Activated CD4-positive, alpha-beta T cell treated with anti-CD3 and anti-CD28 coated beads, Interleukin-2, amount 50 U/mL, for 24 hours (primary cell): Measurements from ENCODE around the gene LCOR.
"Not testable (repeated sequence)": the region's sequence is repeated elsewhere in the genome, so short reads cannot be mapped to it uniquely, and the experiment has no call there.

Experiments
- DNase-seq, 2 donors: peaks; one replicate each; pipeline ENCODE4 v3.0.0-alpha.2; 2020; ENCODE audit warnings: low read depth in 1 of 2, low spot score in 1 of 2

The LCOR gene

DNA sequence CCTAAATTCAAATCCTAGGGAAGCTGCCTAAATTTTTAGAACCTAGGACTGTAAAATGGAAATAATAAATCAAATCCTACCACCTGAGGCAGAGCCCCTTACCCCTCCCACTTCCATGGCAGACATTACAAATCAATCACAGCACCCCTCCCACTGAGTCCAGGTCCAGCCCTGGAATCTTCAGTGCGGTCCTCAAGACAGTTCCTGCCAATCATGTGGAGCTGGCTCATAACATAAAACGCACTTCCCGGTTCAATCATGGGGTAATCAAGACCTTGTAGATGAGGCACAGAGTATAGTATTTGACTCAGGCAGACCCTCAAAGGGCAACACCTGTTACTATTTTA lies 196.7 kb downstream of the LCOR start:
- no peak for DNase-seq

DNA sequence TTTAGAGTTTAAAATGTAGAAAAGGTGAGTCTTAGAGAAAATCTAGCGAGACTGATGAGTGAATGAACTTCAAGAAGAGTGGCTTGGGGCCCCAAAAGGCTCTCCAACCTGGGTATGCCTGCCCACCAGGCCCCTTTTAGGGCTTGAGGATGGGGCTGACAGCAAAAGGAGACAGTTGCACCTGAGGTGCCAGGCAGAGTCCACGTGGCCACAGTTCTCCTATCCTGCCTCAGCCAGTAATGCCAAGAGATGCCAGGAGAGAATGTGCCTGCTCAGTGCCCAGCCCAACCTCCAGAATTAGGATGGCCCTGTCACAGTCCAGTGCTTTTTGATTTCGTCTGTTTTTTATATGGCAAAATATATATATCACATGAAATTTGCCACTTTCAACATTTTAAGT lies 197.2 kb downstream of the LCOR start:
- DNase-seq = no peak

DNA sequence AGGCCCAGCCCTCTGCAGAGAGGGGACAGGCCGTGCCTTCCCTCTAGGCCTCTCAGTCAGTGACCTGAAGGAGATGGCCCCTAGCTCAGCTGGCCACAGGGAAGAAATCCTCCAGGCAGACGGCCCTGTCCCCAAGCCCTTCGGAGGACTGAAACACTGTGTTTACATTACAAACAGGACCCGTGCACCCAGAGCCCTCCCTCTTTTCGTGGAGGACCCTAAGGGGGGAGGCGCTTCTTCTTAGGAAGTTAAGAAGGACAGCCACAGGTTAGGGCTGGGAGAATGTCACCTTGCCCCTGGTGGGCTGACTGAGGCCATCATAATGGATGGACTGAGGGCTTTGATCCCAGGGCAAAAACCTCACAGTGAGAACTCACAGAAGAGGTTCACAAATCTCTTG lies 198.8 kb downstream of the LCOR start:
- no peak for DNase-seq

DNA sequence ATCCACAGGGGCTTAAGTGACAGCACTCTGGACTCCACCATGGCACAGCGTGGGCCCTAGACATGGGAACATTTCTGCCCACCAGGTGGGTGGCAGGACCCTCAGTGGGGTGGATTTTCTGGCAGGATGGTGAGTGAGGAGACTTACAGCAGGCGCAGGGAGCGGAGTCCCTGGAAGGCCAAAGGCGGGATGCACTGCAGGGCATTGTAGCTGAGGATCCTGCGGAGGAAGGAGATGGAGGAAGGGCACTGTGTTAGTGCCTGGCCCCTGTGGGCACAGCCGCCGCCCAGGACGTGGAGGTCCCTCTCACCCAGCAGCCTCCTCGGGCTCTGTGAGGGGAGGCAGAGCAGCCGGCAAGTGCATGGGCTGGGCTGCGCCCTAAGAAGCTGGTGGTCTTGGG lies 199.4 kb downstream of the LCOR start:
- DNase-seq = no peak

DNA sequence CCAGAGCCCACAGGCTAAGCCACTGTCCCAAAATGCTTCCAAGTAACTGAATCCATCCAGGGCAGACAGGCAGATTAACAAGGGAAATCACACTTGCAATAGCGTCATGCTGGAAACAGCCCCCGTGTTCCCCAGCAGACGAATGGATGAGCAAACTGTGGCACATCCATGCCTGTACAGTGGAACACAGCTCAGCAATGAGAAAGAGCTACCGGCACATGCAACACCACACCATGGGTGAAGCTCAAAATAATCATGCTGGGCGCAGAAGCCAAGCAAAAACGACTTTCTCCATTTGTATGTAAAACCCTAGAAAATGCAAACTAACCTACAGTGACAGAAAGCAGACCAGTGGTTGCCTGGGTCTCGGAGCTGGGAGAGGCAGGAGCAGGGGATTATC lies 200.5 kb downstream of the LCOR start:
- DNase-seq = no peak

DNA sequence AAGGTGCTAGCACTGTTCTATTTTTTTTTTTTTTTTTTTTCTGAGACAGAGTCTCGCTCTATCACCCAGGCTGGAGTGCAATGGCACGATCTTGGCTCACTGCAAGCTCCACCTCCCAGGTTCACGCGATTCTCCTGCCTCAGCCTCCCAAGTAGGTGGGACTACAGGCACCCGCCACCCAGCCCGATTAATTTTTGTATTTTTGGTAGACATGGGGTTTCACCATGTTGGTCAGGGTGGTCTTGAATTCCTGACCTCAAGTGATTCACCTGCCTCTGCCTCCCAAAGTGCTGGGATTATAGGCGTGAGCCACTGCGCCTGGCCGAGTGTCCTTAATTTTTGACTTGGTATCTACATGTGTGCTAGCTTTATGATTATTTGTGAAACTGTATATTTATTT lies 201.7 kb downstream of the LCOR start:
- DNase-seq = not testable (repeated sequence)

DNA sequence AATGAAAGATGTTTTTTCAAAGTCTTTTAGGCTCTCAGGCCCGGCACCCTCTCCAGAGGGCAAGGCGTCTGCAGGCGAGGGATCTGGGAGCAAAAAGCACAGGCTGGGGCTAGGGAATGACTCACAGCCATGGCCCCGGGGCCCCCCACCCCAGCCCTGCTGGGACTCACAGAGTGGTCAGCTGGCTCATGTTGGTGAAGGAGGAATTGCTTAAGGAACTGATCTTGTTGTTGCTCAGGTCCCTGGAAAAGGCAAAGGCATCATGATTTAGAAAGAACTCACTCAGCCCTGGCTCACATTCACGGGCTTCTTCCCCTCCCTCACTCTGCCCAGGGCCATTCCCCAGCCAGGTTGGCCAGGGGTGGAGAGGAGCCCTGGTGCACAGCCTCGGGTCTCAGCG lies 202.2 kb downstream of the LCOR start:
- no peak for DNase-seq

DNA sequence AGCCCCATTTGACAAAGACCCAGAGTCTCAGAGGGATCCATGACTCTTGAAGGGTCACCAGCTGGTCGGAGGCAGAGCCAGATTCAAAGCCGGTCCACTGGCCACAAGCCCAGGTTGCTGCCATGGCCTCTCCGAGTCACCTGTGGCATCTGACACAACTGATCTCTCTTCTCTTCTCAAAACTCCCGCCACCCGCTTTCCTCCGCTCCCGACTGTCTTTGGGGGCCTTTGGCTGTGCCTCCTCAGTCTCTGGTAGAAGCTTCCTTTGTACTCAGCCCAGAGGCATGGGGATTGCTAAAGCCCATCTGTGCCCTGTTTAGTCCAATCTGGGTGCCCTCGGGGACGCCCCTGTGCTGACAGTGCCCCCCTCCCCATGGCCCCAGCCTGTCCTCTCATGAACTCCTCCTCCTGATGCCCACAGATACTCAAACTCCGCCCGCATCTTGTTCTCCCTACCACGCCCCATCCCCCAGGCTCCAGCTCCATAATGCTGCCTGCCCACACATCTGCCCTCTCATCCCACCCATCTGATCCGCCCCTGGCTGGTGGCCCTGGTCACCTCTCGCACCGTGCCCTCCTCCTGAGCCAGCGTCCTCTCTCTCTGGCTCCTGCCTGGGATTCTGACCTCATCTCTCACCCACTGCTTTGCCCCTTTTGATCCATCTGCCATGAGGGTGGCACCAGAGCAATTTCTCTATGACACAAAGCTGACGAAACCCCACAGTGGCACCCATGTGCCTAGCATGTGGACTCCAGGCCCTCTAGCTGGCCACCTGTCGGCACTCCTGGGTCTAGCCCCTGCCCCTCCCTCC lies 203.1 kb downstream of the LCOR start:
- DNase-seq = no peak

DNA sequence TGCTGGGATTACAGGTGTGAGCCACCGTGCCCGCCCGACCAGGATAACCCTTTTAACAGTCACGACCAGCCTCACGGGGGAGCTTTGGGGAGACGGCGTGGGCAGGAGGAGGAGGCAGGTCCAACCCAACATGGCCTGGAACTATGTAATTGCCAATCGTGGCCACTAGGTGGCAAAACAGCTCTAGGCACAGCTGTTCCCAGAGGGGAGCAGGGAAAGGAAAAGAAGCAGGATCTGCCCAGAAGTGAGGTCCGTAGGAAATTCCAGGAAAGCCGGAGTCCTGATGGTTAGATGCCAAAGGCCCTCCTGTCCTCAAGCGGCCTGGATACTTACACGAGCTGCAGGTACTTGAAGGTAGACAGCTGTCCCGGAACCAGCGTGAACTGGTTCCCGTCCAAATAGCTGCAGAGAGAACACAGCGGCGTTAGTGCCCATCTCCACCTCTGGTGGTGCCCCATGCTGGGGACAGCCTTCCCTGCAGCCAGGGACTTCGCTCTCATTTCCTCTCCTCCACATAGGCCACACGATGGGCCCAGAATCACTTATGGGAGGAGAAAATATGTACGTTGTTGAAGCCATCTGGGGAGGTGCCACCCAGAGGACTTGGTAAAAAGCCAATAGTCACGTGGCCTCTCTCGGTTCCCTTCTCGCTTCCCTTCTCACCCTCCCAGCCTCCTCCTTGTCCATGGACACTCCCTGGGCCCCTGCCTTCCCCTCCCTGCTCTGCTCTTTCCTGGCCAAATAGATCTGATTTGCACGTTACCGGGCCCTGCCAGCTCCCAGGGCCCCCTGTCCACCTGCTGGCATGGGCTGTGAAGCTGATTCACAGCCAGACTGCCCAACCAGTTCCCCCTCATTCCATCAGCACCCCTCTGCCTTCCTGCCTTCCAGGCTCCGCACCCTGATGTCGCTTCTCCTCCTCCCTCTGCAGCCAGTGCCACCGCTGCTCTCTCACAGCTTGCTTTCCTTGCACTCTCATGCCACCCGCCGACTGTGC lies 205.6 kb downstream of the LCOR start:
- DNase-seq = peak; percentile 46 to 66

DNA sequence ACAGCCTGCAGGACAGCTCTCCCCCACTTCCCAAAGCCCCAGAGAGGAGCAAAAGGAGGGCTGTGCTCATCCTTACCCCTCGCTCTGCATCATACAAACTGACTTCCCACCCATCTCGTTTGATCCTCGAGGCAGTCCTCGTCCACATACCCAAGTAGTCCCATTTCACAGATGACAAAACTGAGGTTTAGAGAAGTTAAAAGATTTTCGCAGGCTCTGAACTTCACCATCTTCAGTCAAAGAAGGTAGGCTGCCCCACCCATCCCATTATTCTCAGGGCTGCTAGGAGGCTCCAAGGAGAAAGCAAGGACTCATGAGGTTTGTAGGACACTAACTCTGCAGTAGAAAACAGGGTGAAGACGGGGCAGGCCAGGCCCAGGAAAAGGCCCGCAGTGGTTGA lies 206.6 kb downstream of the LCOR start:
- DNase-seq = no peak

DNA sequence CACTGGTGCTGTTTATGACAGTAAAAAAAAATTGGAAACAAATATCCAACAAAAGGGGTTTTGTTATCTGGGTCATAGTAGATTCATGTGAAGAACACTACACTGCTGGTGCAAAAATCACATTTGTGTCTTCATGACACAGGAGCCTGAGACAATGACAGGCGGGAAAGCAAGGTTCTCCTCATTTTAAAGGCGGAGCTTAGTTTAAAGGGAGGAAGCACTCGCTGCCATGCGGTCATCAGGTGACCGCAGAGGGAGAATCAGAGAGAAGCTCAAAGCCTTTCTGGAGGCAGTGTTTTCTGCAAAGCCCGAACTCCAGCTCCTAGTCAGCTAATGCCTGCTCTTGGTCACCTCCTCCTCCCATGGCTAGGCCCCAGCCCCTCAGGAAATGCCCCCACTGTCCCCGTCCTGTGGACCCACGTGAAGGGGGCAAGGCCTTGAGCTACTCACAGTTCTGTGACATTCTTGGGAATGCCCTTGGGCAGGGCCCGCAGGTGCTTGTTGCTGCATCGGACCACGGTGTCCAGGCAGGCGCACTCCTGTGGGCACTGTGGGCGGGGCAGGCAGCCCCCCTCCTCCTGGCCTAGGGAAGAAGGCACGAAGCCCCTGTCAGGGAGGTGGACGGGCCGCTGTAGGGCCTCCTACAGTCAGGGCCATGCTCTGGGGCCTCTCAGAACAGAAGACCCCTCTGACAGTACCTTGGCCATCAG lies 207.6 kb downstream of the LCOR start:
- DNase-seq = no peak

DNA sequence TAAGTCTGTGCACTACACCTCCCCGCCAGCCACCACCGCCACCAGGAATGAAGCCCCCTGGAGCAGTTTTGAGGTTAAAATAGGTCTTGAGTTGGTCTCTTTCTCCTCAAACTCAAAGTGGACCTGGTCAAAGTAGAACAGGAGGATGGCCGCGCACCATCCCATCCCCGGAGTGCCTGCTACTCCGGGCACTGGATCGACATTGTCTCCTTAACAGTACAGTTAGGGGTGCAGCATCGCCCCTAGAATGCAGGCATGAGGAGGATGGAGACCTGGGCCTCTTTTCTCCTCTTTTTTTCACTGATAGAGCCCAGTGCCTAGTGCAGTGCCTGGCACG lies 208.1 kb downstream of the LCOR start:
- no peak for DNase-seq

DNA sequence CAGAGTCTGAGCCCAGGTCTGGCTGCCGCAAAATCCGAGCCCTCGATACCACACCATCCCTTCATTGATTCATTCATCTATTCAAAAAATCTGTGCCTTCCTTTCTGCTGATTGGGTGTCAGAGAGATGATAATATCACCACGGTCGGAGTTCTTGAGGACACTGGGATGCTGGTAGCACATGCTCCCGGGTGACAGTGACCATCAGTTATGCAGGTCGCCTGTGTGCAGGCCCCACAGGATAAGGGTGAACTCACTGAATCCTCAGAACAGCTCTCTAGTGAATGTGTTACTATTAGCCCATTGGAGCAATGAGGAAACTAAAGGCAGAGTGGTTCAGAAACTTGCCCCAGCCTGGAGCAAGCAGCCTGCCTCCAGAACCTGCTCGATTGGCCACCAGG lies 208.6 kb downstream of the LCOR start:
- DNase-seq = no peak

DNA sequence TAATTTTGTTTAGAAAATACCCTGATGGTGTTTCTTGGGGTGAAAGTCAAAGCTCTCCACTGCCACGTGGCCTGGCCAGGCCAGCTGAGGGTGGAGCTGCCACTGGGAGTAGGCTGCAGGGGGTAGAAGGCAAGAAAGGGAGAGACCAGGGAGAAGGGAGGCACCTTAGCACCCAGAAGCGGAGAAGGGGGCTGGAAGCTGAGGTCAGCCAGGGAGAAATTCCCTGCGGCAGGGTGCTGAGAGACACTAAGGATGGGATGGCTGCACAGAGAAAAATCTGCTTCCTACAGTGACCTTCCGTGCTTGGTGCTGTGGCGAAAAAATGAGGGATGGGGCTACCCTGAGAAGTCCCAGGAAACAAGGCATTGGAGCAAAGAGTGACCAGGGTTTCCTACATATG lies 210.0 kb downstream of the LCOR start:
- DNase-seq = no peak

DNA sequence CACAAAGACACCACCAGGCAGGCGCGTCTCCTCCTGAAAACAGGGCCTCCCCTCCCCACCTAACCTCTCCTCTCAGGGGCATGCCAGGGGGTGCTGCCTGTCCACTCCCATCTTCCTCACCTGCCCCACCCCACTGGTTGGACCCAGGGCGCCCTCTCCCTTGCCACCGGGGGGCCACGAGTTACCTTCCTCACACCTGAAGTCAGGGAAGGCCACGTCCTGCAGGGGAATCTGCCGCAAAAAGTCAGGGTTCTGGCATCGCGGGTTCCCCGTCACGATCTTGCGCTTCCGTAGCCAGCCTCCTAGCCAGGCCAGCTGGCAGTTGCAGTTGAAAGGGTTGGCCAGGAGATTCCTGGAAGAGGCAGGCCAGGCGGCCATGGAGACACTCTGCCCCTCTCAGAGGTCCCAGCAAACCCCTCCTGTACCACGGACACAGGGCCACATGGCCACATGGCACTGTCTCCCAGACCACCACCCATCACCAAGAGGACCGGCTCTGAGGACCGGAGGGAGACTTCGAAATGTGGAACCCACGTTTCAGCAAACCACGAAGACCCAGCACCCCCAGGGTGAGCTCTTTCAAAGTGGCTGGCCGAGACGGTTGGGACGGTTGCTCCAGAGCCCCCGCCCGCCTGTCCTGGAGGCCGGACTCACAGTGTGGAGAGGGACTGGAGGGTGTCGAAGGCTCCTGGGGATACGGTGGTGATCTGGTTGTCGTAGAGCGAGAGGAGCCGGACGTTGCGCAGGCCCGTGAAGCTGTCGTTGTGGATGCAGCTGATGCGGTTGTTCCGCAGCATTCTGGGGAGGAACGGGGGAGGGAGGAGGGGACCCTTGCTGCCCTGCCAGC lies 210.8 kb downstream of the LCOR start:
- no peak for DNase-seq

DNA sequence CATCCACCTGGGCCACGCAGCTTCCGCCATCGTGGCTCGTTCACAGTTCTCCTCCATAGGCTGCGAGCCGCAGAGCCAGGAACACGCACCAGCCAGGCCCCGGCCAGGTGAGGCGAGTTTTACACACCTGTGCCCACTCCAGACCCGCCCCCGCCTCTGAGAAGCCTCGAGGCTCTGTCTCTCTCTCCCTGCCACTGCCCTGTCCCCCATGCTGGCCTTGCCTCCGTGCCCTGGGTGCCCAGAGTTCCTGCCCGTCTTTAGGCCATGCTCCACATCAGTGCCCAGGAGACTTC lies 211.4 kb downstream of the LCOR start:
- DNase-seq = no peak
